Tibial nerve (tissue), 4 donors: Measurements from ENCODE around the gene RNF2. TPM values are rescaled to one million over a fixed set of nuclear protein-coding genes. Genes with fewer than 3 reads are reported as not detected.
"Not testable (repeated sequence)": the region's sequence is repeated elsewhere in the genome, so short reads cannot be mapped to it uniquely, and the experiment has no call there.

ENCODE experiments used
- DNase-seq, 2 donors: peaks; one replicate each; pipeline ENCODE4 v3.0.0-alpha.2; 2019; ENCODE audit warnings: low spot score in 2 of 2
- H3K27ac ChIP-seq, 4 donors: fragments of 200-600 bp; sonication (generic) in 3 of 4; one replicate each; pipeline ENCODE4 v1.5.1; 2017 to 2019; ENCODE audit warnings: mild to moderate bottlenecking in 1 of 4
- H3K27me3 ChIP-seq, 2 donors: fragments of 200-600 bp; sonication (generic) in 1 of 2; one replicate each; pipeline versions ENCODE4 v1.5.1 to v1.6.0; 2017 to 2019
- H3K36me3 ChIP-seq, 3 donors: fragments of 200-600 bp; sonication (generic); one replicate each; pipeline ENCODE4 v1.5.1; 2018 to 2019
- H3K4me1 ChIP-seq, 4 donors: fragments of 200-600 bp; sonication (generic) in 3 of 4; one replicate each; pipeline ENCODE4 v1.5.1; 2017 to 2019
- H3K4me3 ChIP-seq, 4 donors: fragments of 200-600 bp; sonication (generic) in 3 of 4; one replicate each; pipeline ENCODE4 v1.5.1; 2017 to 2019; ENCODE audit warnings: mild to moderate bottlenecking in 1 of 4, moderate library complexity in 1 of 4
- H3K9me3 ChIP-seq, 4 donors: fragments of 200-600 bp; sonication (generic) in 3 of 4; one replicate each; pipeline ENCODE4 v1.5.1; 2017 to 2019
- EP300 ChIP-seq, 2 donors: sonication (generic); formaldehyde crosslinking; IDR thresholded peaks; one replicate each; pipeline ENCODE4 v1.6.1; 2017; ENCODE audit warnings: antibody characterized with exemption in 2 of 2, mild to moderate bottlenecking in 1 of 2
- POLR2A ChIP-seq, 2 donors: fragments of 450-650 bp; IDR thresholded peaks; one replicate each; pipeline ENCODE4 v1.6.1; 2017; ENCODE audit warnings: antibody characterized with exemption in 2 of 2, mild to moderate bottlenecking in 2 of 2, moderate library complexity in 2 of 2
- WGBS, 2 donors: methylation state at CpG; one replicate each; pipeline ENCODE4 v1.1.5; 2018; 5-methylcytosine and 5-hydroxymethylcytosine counted together
- total RNA-seq, 4 donors: library from RNA; depleted of rRNA; stranded (reverse); fragments of >200 nt; gene quantifications; one replicate each; pipeline ENCODE4 v1.1.0, GENCODE V29; 2016
- TF ChIP-seq, protein P1 (sequence below), 5 experiments: fragments of 200-600 bp in 3 of 5; fragments of 450-650 bp in 2 of 5; sonication (generic) in 3 of 5; IDR thresholded peaks; one replicate each; pipeline ENCODE4 v1.5.1; 2016 to 2019; ENCODE audit warnings: antibody characterized with exemption in 5 of 5, mild to moderate bottlenecking in 3 of 5, moderate library complexity in 2 of 5

The RNF2 gene
- 10 to 100 TPM; 11.1 to 18.9 (median 15.3) TPM for total RNA-seq

DNA sequence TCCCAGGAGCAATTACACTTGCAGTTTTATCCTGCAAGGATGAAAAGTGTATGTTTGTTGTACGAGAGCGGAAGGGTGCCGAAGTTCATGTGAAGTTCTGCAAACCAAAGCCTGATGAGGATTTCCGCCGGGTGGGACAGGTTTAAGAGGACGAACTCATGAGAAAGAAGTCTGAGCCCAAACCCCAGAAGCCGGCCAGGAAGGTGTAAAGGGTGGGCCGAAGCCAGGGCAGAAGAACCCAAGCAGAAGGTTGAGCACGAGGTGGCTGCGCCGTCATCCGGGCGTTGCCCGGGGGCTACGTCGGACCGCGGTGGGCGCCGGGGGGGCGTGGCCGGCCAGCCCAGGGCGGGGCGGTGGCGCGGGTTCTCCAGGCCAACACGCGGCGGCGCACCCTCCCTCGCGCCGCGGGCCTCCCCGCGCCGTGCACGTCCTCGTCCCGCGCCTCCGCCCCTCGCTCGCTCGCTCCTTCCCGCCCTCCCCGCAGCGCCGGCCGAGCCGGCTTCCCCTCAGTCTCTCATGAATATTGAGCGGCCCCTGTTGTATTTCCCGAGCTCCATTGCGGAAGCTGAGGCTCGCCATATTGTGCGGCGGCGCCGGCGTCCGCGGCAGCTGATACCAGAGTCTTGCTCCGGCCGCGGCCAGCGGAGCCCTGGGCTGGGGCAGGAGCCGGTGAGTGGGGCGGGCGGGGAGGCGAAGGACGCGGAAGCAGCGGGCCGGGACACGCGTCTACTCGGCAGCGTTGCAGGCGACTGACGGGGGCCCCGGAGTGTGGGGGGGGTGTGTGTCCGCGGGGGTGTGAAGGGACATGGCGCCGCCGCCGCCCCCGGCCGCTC lies at the start of gene RNF2:
Gene RNF2, plus strand, starts transcription at position 578 of the 833 bp plus-strand sequence. CDS start 41,996 bp downstream, outside the sequence.
- Histone ChIP-seq H3K9me3 (no peaks in the 10 kb centered on the region), H3K27ac (peak within 1 kb of the TSS; percentile 75 to 93 (median 88)), H3K36me3 (no peaks in the 10 kb centered on the region), H3K4me3 (peak within 1 kb of the TSS; percentile 67 to 96 (median 84)), H3K4me1 (peaks cover 0 to 34% (median 13%) of the 10 kb centered on the region in 4 donors), H3K27me3 (no peaks in the 10 kb centered on the region)
- peak in 1 of 2 donors; percentile 37 for TF ChIP-seq POLR2A (IDR thresholded peaks at IDR 0.05)
- peak in 1 of 2 donors; percentile 53 for TF ChIP-seq EP300 (IDR thresholded peaks at IDR 0.05)
- TF ChIP-seq, protein P1, sequence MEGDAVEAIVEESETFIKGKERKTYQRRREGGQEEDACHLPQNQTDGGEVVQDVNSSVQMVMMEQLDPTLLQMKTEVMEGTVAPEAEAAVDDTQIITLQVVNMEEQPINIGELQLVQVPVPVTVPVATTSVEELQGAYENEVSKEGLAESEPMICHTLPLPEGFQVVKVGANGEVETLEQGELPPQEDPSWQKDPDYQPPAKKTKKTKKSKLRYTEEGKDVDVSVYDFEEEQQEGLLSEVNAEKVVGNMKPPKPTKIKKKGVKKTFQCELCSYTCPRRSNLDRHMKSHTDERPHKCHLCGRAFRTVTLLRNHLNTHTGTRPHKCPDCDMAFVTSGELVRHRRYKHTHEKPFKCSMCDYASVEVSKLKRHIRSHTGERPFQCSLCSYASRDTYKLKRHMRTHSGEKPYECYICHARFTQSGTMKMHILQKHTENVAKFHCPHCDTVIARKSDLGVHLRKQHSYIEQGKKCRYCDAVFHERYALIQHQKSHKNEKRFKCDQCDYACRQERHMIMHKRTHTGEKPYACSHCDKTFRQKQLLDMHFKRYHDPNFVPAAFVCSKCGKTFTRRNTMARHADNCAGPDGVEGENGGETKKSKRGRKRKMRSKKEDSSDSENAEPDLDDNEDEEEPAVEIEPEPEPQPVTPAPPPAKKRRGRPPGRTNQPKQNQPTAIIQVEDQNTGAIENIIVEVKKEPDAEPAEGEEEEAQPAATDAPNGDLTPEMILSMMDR (IDR thresholded peaks at IDR 0.05), result peak in 2 of 5 experiments; percentile 17 to 26
- WGBS, 2 donors, result 1 to 2% methylated on average over 46 to 66 of the region's 89 CpGs
- DNase-seq, result peak; percentile 57 to 59

DNA sequence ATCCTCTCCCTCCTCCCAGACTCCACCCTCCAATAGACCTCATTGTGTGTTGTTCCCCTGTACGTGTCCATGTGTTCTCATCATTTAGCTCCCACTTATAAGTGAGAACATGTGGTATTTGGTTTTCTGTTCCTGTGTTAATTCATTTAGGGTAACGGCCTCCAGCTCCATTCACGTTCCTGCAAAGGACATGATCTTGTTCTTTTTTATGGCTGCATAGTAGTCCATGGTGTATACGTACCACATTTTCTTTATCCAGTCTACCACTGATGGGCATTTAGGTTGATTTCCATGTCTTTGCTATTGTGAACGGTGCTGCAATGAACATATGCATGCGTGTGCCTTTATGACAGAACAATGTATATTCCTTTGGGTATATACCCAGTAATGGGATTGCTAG lies 45.4 kb upstream of the RNF2 start:
- not testable (repeated sequence) for H3K27me3 ChIP-seq, H3K9me3 ChIP-seq, H3K4me3 ChIP-seq, H3K4me1 ChIP-seq, DNase-seq, H3K36me3 ChIP-seq, H3K27ac ChIP-seq
- WGBS, 2 donors, result 87 to 92% methylated on average over 6 of the region's 6 CpGs

DNA sequence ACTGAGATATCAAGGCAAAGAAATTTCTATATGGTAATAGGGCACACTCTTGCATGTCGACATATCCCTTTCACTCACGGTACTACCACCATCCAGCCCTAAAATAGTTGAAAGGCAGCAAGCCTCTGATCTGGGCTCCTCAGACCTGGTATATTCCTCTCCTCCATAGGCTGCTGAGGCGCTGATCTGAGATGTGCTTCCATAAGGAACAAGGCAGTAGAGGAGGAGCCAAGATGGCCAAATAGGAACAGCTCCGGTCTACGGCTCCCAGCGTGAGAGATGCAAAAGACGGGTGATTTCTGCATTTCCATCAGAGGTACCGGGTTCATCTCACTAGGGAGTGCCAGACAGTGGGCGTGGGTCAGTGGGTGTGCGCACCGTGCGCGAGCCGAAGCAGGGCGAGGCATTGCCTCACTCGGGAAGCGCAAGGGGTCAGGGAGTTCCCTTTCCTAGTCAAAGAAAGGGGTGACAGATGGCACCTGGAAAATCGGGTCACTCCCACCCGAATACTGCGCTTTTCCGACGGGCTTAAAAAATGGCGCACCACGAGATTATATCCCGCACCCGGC lies 44.0 kb upstream of the RNF2 start:
- DNase-seq, H3K27me3 ChIP-seq, H3K4me1 ChIP-seq, H3K4me3 ChIP-seq, H3K9me3 ChIP-seq, H3K27ac ChIP-seq, H3K36me3 ChIP-seq: not testable (repeated sequence)
- 95 to 97% methylated on average over 23 to 26 of the region's 26 CpGs for WGBS, 2 donors

DNA sequence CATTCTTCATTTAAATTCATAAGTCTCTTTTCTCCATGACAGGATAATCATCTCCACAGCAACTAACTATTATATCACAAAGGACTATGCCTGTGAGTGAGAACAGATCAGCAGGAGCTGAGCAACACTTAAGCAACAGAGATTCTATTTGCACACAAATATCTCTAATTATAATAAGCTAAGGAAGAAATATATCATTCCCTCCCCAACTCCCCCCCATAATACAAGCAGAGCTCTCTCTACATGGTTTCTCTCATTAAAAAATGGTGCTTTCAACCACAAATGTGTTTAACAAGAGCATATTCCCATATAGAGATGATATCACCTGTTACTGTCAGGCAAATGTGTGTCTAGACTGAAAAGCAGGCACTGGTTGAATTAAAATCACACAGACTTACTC lies 36.5 kb upstream of the RNF2 start:
- TF ChIP-seq POLR2A (IDR thresholded peaks at IDR 0.05), result no peak
- TF ChIP-seq, protein P1 (IDR thresholded peaks at IDR 0.05), result no peak
- TF ChIP-seq EP300 (IDR thresholded peaks at IDR 0.05), result no peak
- H3K4me3 ChIP-seq, result no peak overlapping the region
- no peaks in the 10 kb centered on the region for H3K27me3 ChIP-seq
- no peaks in the 10 kb centered on the region for H3K9me3 ChIP-seq
- no peak overlapping the region for H3K27ac ChIP-seq
- no peak for DNase-seq
- no peaks in the 10 kb centered on the region for H3K36me3 ChIP-seq
- H3K4me1 ChIP-seq, result no peaks in the 10 kb centered on the region

DNA sequence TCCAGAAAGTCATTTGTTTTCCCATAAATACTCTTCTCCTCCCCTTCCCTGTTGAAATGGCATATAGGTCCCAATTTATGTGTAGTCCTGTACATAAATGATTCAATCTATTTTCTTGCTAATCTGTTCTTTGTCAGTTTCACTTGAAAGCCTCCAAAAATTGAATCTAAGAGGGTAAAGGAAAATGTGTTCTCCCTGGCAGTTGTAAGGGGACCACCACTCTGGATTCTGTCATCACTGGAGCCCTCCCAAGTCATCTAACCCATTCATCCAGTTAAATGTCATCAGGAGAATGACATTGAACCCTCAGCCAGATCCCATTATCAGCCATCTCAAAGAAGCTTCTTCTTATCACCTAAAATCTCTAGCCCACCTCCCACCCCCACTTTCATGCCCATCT lies 35.0 kb upstream of the RNF2 start:
- Histone ChIP-seq H3K9me3 (no peaks in the 10 kb centered on the region), H3K27ac (no peak overlapping the region), H3K27me3 (no peaks in the 10 kb centered on the region), H3K4me1 (no peaks in the 10 kb centered on the region), H3K4me3 (no peak overlapping the region), H3K36me3 (no peaks in the 10 kb centered on the region)
- TF ChIP-seq, protein P1 (IDR thresholded peaks at IDR 0.05), result no peak
- TF ChIP-seq POLR2A (IDR thresholded peaks at IDR 0.05) (no peak), EP300 (IDR thresholded peaks at IDR 0.05) (no peak)
- no peak for DNase-seq

DNA sequence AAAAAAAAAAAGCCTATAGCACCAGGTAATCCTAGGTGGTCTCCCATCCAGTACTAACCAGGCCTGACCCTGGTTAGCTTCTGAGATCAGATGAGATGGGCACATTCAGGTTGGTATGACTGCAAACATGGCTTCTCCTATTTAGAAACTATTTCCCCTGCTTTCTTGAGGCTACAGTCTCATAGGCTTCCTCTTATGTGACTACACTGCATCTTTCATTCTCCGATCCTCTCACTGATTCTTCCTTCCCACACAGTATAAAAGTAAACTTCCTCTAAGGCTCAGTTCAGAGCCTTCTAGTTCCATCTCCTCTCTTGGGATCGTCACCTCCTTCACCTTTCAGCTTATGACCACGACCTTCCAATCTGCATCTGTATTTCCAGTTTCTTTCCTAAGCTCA lies 30.4 kb upstream of the RNF2 start:
- Histone ChIP-seq H3K27ac (no peak overlapping the region), H3K4me1 (no peaks in the 10 kb centered on the region), H3K9me3 (no peaks in the 10 kb centered on the region), H3K27me3 (no peaks in the 10 kb centered on the region), H3K36me3 (no peaks in the 10 kb centered on the region), H3K4me3 (no peak overlapping the region)
- DNase-seq, result no peak
- TF ChIP-seq, protein P1 (IDR thresholded peaks at IDR 0.05), result no peak
- TF ChIP-seq POLR2A (IDR thresholded peaks at IDR 0.05), result no peak
- no peak for TF ChIP-seq EP300 (IDR thresholded peaks at IDR 0.05)
- WGBS, 2 donors, result 60 to 70% methylated on average over 3 of the region's 3 CpGs
